HCT116 (cell line): ENCODE data around the gene TTLL3. TPM values are rescaled to one million over a fixed set of nuclear protein-coding genes. Genes with fewer than 3 reads are reported as not detected.

Source experiments
- ATAC-seq: fragments of 200-7000 bp; cut with Tn5 transposase; 2 replicates; pipeline ENCODE4 v1.9.1; 2020; ENCODE audit warnings: mild to moderate bottlenecking, moderate library complexity
- BruUV-seq: library from RNA; stranded (reverse); fragments of 400-500 nt; replicated peaks from 2 replicates; lab custom pipeline; 2021; lab: Mats Ljungman, UMichigan
- CTCF ChIA-PET: fragments of 300-600 bp; sonication (Branson Sonifier 250); formaldehyde crosslinking; loops from one replicate; lab custom pipeline; 2021; ENCODE audit warnings: antibody characterized with exemption; lab: Charles Lee
- POLR2A ChIA-PET: fragments of 300-600, 350-600 bp; sonication (Branson Sonifier 250); formaldehyde crosslinking; loops from one replicate; lab custom pipeline; 2021; ENCODE audit warnings: antibody characterized with exemption; lab: Charles Lee
- RAD21 ChIA-PET, 2 experiments: fragments of 300-600 bp; sonication (Branson Sonifier 250); formaldehyde crosslinking; loops; one replicate each; lab custom pipeline; 2023; ENCODE audit warnings: low total read pairs in 2 of 2; ENCODE audit not compliant: uncharacterized antibody in 2 of 2, unreplicated experiment in 2 of 2, low non-redundant PET in 1 of 2; lab: Charles Lee
- DNase-seq: peaks from one replicate; pipeline ENCODE4 v3.0.0-alpha.2; 2010; ENCODE audit warnings: low read depth, low spot score
- H2AFZ ChIP-seq: fragments of 200-600 bp; shearing (Covaris generic), sonication (generic); 2 replicates; pipeline ENCODE4 v1.6.1; 2017; ENCODE audit warnings: low read depth, mixed run types, mixed read lengths, antibody characterized with exemption, low read length; ENCODE audit not compliant: poor library complexity, severe bottlenecking
- H3K27ac ChIP-seq: 2 replicates; pipeline ENCODE4 v1.5.1; 2012; ENCODE audit warnings: low read depth, low read length
- H3K27me3 ChIP-seq: fragments of 200-600 bp; sonication (generic); 2 replicates; pipeline ENCODE4 v1.6.1; 2016; ENCODE audit warnings: mixed run types, low read length, mixed read lengths; ENCODE audit not compliant: insufficient read depth
- H3K36me3 ChIP-seq, 2 experiments: fragments of 200-500 bp in 1 of 2; fragments of 200-600 bp in 1 of 2; sonication (Bioruptor generic) in 1 of 2; sonication (generic) in 1 of 2; 2 replicates each; pipeline versions ENCODE4 v1.5.1 to v1.6.1; 2014 to 2016; ENCODE audit warnings: low read length in 2 of 2, inconsistent platforms in 1 of 2, mixed read lengths in 1 of 2, mixed run types in 1 of 2; ENCODE audit not compliant: insufficient read depth in 2 of 2, control insufficient read depth in 1 of 2
- H3K4me1 ChIP-seq, 2 experiments: fragments of 200-600 bp in 1 of 2; sonication (generic) in 1 of 2; 2 replicates each; pipeline versions ENCODE4 v1.5.1 to v1.6.1; 2012 to 2017; ENCODE audit warnings: low read length in 2 of 2, inconsistent platforms in 1 of 2, mild to moderate bottlenecking in 1 of 2, mixed read lengths in 1 of 2, mixed run types in 1 of 2, moderate library complexity in 1 of 2; ENCODE audit not compliant: insufficient read depth in 2 of 2, control insufficient read depth in 1 of 2
- H3K4me2 ChIP-seq: fragments of 200-600 bp; sonication (generic); 2 replicates; pipeline ENCODE4 v1.6.1; 2017; ENCODE audit warnings: mixed run types, low read length, mixed read lengths
- H3K4me3 ChIP-seq, 2 experiments: fragments of 200-600 bp in 1 of 2; sonication (generic) in 1 of 2; replicated peaks in 1 of 2; 2 replicates each; pipeline ENCODE4 v1.5.1; 2011 to 2016; ENCODE audit warnings: low read length in 2 of 2, control low read depth in 1 of 2, low read depth in 1 of 2, mild to moderate bottlenecking in 1 of 2, mixed read lengths in 1 of 2, mixed run types in 1 of 2
- H3K79me2 ChIP-seq: fragments of 200-600 bp; sonication (generic); 2 replicates; pipeline ENCODE4 v1.6.1; 2017; ENCODE audit warnings: mild to moderate bottlenecking, mixed run types, low read length, moderate library complexity, mixed read lengths; ENCODE audit not compliant: insufficient read depth
- H3K9ac ChIP-seq: fragments of 200-600 bp; sonication (generic); 2 replicates; pipeline ENCODE4 v1.6.1; 2016; ENCODE audit warnings: low read length, mixed read lengths
- H3K9me2 ChIP-seq: fragments of 200-600 bp; sonication (generic), shearing (Covaris generic); 2 replicates; pipeline ENCODE4 v1.6.1; 2017; ENCODE audit warnings: mixed run types, mild to moderate bottlenecking, moderate library complexity; ENCODE audit not compliant: insufficient read depth
- H3K9me3 ChIP-seq, 2 experiments: fragments of 200-500 bp in 1 of 2; fragments of 200-600 bp in 1 of 2; sonication (Bioruptor generic) in 1 of 2; sonication (generic) in 1 of 2; 2 replicates each; pipeline ENCODE4 v1.6.1; 2014 to 2017; ENCODE audit warnings: low read length in 2 of 2, mixed read lengths in 2 of 2, inconsistent platforms in 1 of 2, low read depth in 1 of 2, mild to moderate bottlenecking in 1 of 2, mixed run types in 1 of 2, moderate library complexity in 1 of 2; ENCODE audit not compliant: control insufficient read depth in 1 of 2, insufficient read depth in 1 of 2
- H4K20me1 ChIP-seq: fragments of 200-600 bp; sonication (generic), shearing (Covaris generic); 2 replicates; pipeline ENCODE4 v1.6.1; 2017; ENCODE audit warnings: mixed run types, mild to moderate bottlenecking, moderate library complexity; ENCODE audit not compliant: insufficient read depth
- ELF1 ChIP-seq: IDR thresholded peaks from 2 replicates; pipeline ENCODE4 v1.6.1; 2012; ENCODE audit warnings: low read depth, borderline replicate concordance
- EZH2 ChIP-seq: fragments of 200-600 bp; sonication (generic); IDR thresholded peaks from 2 replicates; pipeline ENCODE4 v1.6.1; 2017; ENCODE audit warnings: antibody characterized with exemption, mixed run types
- FOSL1 ChIP-seq: IDR thresholded peaks from 2 replicates; pipeline ENCODE4 v1.6.1; 2012; ENCODE audit warnings: low read depth
- SIN3A ChIP-seq: IDR thresholded peaks from 2 replicates; pipeline ENCODE4 v1.6.1; 2012; ENCODE audit warnings: low read depth
- SP1 ChIP-seq: IDR thresholded peaks from 2 replicates; pipeline ENCODE4 v1.6.1; 2012; ENCODE audit warnings: low read depth
- ZFX ChIP-seq: fragments of 450-650 bp; IDR thresholded peaks from 2 replicates; pipeline ENCODE4 v1.6.1; 2017
- intact Hi-C: fragments of 100-400 bp; cut with micrococcal nuclease; formaldehyde crosslinking; loops from 2 replicates; pipeline ENCODE4 v1.10.0; 2022
- total RNA-seq: library from RNA; stranded (reverse); gene quantifications from one replicate; pipeline ENCODE4 v1.2.1, GENCODE V29; 2021; ENCODE audit not compliant: unreplicated experiment
- TF ChIP-seq, protein P1 (sequence below), 3 experiments: fragments of 200-600 bp in 1 of 3; sonication (generic) in 1 of 3; IDR thresholded peaks in 2 of 3; conservative IDR thresholded peaks in 1 of 3; 2 replicates each; pipeline ENCODE4 v1.5.1; 2012 to 2017; ENCODE audit warnings: low read depth in 2 of 3, low read length in 2 of 3, antibody characterized with exemption in 1 of 3, borderline replicate concordance in 1 of 3, control low read depth in 1 of 3, mild to moderate bottlenecking in 1 of 3, mixed read lengths in 1 of 3, mixed run types in 1 of 3, moderate library complexity in 1 of 3; ENCODE audit not compliant: insufficient read depth in 1 of 3
- TF ChIP-seq, protein P2 (sequence below): IDR thresholded peaks from 2 replicates; pipeline ENCODE4 v1.6.1; 2011; ENCODE audit warnings: mild to moderate bottlenecking, low read length, moderate library complexity; ENCODE audit not compliant: insufficient replicate concordance; ENCODE audit errors: extremely low read depth

TTLL3 gene
- total RNA-seq, 1 experiment from 2014 or later, result 40.3 TPM

DNA sequence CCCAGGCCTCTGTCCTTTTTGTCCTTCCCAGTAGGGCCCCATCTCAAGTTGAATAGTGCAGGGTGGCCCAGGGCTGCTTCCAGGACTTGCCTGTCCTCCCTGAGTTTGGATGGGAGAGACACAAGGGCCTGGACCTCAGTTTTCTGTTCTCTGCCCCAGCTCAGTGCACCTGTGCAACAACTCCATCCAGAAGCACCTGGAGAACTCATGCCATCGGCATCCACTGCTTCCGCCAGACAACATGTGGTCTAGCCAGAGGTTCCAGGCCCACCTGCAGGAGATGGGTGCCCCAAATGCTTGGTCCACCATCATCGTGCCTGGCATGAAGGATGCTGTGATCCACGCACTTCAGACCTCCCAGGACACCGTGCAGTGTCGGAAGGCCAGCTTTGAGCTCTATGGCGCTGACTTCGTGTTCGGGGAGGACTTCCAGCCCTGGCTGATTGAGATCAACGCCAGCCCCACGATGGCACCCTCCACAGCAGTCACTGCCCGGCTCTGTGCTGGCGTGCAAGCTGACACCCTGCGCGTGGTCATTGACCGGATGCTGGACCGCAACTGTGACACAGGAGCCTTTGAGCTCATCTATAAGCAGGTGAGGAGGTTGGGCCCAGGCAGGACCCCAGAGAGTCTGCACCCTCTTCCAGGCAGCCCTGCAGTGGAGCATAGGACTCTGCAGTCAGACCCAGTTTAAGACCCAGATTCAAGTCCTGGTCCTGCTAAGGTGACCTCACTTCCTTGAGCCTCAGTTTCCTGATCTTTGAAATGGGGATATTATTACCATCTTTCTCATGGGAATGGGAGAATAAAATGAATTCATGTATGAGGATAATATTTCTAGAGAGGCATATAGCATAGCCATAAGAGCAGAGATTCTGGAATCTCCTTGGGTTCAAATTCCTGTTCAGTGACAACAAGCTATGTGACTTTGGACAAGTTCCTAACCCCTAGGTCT lies 19.0 kb downstream of the TTLL3 start:
- POLR2A ChIA-PET, result no interaction called here
- no peak overlapping the region for H2AFZ ChIP-seq
- TF ChIP-seq EZH2 (no peak), SIN3A (no peak), SP1 (no peak), ZFX (no peak), FOSL1 (no peak), ELF1 (no peak)
- TF ChIP-seq, protein P1, sequence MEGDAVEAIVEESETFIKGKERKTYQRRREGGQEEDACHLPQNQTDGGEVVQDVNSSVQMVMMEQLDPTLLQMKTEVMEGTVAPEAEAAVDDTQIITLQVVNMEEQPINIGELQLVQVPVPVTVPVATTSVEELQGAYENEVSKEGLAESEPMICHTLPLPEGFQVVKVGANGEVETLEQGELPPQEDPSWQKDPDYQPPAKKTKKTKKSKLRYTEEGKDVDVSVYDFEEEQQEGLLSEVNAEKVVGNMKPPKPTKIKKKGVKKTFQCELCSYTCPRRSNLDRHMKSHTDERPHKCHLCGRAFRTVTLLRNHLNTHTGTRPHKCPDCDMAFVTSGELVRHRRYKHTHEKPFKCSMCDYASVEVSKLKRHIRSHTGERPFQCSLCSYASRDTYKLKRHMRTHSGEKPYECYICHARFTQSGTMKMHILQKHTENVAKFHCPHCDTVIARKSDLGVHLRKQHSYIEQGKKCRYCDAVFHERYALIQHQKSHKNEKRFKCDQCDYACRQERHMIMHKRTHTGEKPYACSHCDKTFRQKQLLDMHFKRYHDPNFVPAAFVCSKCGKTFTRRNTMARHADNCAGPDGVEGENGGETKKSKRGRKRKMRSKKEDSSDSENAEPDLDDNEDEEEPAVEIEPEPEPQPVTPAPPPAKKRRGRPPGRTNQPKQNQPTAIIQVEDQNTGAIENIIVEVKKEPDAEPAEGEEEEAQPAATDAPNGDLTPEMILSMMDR (IDR thresholded peaks at IDR 0.05 in 2 of 3, conservative IDR thresholded peaks at IDR 0.05 in 1 of 3; ENCODE audit: borderline replicate concordance in 1 of 3, insufficient read depth in 1 of 3, low read depth in 2 of 3, low read length in 2 of 3), result no peak
- TF ChIP-seq, protein P2, sequence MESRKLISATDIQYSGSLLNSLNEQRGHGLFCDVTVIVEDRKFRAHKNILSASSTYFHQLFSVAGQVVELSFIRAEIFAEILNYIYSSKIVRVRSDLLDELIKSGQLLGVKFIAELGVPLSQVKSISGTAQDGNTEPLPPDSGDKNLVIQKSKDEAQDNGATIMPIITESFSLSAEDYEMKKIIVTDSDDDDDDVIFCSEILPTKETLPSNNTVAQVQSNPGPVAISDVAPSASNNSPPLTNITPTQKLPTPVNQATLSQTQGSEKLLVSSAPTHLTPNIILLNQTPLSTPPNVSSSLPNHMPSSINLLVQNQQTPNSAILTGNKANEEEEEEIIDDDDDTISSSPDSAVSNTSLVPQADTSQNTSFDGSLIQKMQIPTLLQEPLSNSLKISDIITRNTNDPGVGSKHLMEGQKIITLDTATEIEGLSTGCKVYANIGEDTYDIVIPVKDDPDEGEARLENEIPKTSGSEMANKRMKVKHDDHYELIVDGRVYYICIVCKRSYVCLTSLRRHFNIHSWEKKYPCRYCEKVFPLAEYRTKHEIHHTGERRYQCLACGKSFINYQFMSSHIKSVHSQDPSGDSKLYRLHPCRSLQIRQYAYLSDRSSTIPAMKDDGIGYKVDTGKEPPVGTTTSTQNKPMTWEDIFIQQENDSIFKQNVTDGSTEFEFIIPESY, result no peak
- no peaks in the 10 kb centered on the region for H3K27me3 ChIP-seq
- BruUV-seq, result no TSS peak
- no peak for DNase-seq
- H3K27ac ChIP-seq, result no peak overlapping the region
- RAD21 ChIA-PET, result no interaction called here
- no peaks in the 10 kb centered on the region for H3K9me2 ChIP-seq
- H3K9ac ChIP-seq, result no peak overlapping the region
- H3K4me2 ChIP-seq, result no peak overlapping the region
- no peaks in the 10 kb centered on the region for H3K4me1 ChIP-seq
- peaks cover 5 to 12% of the 10 kb centered on the region in 2 experiments; a peak in 2 of 4 replicates for H3K36me3 ChIP-seq
- no peaks in the 10 kb centered on the region for H4K20me1 ChIP-seq
- CTCF ChIA-PET, result no interaction called here
- ATAC-seq, result no peak
- H3K4me3 ChIP-seq, result no peak overlapping the region
- intact Hi-C loops, result no loop called here
- H3K9me3 ChIP-seq, result no peaks in the 10 kb centered on the region
- no peaks in the 10 kb centered on the region for H3K79me2 ChIP-seq
